SH-SY5Y (cell line): ENCODE data around the gene BACE2.

Experiments
- GATA2 ChIP-seq: IDR thresholded peaks from 2 replicates; pipeline ENCODE4 v1.6.1; 2011; ENCODE audit warnings: mild to moderate bottlenecking, low read depth, low read length
- GATA3 ChIP-seq: IDR thresholded peaks from 2 replicates; pipeline ENCODE4 v1.6.1; 2011; ENCODE audit warnings: low read depth, mild to moderate bottlenecking, low read length, moderate library complexity

BACE2 gene

GRCh38 chr21:41283211-41283818 is 115.4 kb downstream of the BACE2 start:
- no peak for TF ChIP-seq GATA3
- TF ChIP-seq GATA2 = no peak

GRCh38 chr21:41289431-41289830 is 121.5 kb downstream of the BACE2 start:
- TF ChIP-seq GATA3 = no peak
- no peak for TF ChIP-seq GATA2

- TF ChIP-seq GATA2 = no peak
- TF ChIP-seq GATA3 = no peak
Measured at GRCh38 chr21:41290106-41290799, 122.3 kb downstream of the BACE2 start.

- TF ChIP-seq GATA3 = no peak
- TF ChIP-seq GATA2 = no peak
Measured at GRCh38 chr21:41294548-41295231, 126.7 kb downstream of the BACE2 start.

GRCh38 chr21:41295721-41296254 is 127.8 kb downstream of the BACE2 start:
- no peak for TF ChIP-seq GATA3
- no peak for TF ChIP-seq GATA2

- TF ChIP-seq GATA2 (no peak), GATA3 (no peak)
Measured at GRCh38 chr21:41302976-41303375, 135.0 kb downstream of the BACE2 start.

GRCh38 chr21:41304068-41304720 is 136.2 kb downstream of the BACE2 start:
- TF ChIP-seq GATA2 (no peak), GATA3 (no peak)

GRCh38 chr21:41307219-41307618 is 139.3 kb downstream of the BACE2 start:
- TF ChIP-seq GATA3 = no peak
- TF ChIP-seq GATA2 = no peak

GRCh38 chr21:41315726-41316125 is 147.8 kb downstream of the BACE2 start:
- TF ChIP-seq GATA2 = no peak
- TF ChIP-seq GATA3 = no peak

- TF ChIP-seq GATA3 (no peak), GATA2 (no peak)
Measured at GRCh38 chr21:41316200-41317062, 148.5 kb downstream of the BACE2 start, which contains the start of gene FAM3B. TSS of gene FAM3B (plus strand) at chr21:41316801. CDS start at chr21:41316880, 79 bp downstream.

- TF ChIP-seq GATA3 (no peak), GATA2 (no peak)
Measured at GRCh38 chr21:41317063-41317392, 149.1 kb downstream of the BACE2 start.

- TF ChIP-seq GATA2 = no peak
- TF ChIP-seq GATA3 = no peak
Measured at GRCh38 chr21:41317458-41317857, 149.5 kb downstream of the BACE2 start.

- TF ChIP-seq GATA3 = no peak
- no peak for TF ChIP-seq GATA2
Measured at GRCh38 chr21:41318218-41318617, 150.3 kb downstream of the BACE2 start.

- TF ChIP-seq GATA2 = no peak
- TF ChIP-seq GATA3 = no peak
Measured at GRCh38 chr21:41319273-41319672, 151.3 kb downstream of the BACE2 start.

GRCh38 chr21:41321211-41321907 is 153.4 kb downstream of the BACE2 start:
- no peak for TF ChIP-seq GATA3
- TF ChIP-seq GATA2 = no peak
